ENCODE measurements around the gene CNOT1.
A peak's percentile ranks its signal among the peaks of the same experiment; 100 is the strongest.
"Not testable (repeated sequence)": the region's sequence is repeated elsewhere in the genome, so short reads cannot be mapped to it uniquely, and the experiment has no call there.

The CNOT1 gene

GRCh38 chr16:58584831-58585505 lies 44.7 kb downstream of the CNOT1 start:
- intact Hi-C loops (cut with DNase I), result no loop called here
- DNase-seq, result no peak

- intact Hi-C loops (cut with DNase I), result no loop called here
- DNase-seq, result no peak
Observed at GRCh38 chr16:58582971-58583765, 46.5 kb downstream of the CNOT1 start.

GRCh38 chr16:58582133-58582532 lies 47.5 kb downstream of the CNOT1 start:
- intact Hi-C loops (cut with DNase I), result no loop called here
- DNase-seq, result no peak

GRCh38 chr16:58579587-58579986 lies 50.0 kb downstream of the CNOT1 start:
- intact Hi-C loops (cut with DNase I), result no loop called here
- no peak for DNase-seq

- DNase-seq, result no peak
- intact Hi-C loops (cut with DNase I), result no loop called here
Observed at GRCh38 chr16:58578642-58579041, 51.0 kb downstream of the CNOT1 start.

- intact Hi-C loops (cut with DNase I), result no loop called here
- DNase-seq, result no peak
Observed at GRCh38 chr16:58577141-58577540, 52.5 kb downstream of the CNOT1 start.

- DNase-seq, result no peak
- intact Hi-C loops (cut with DNase I), result no loop called here
Observed at GRCh38 chr16:58574895-58575294, 54.7 kb downstream of the CNOT1 start.

GRCh38 chr16:58565697-58566096 lies 63.9 kb downstream of the CNOT1 start:
- DNase-seq; intact Hi-C loops (cut with DNase I): not testable (repeated sequence)

- DNase-seq, result no peak
- intact Hi-C loops (cut with DNase I), result no loop called here
Observed at GRCh38 chr16:58563775-58564174, 65.9 kb downstream of the CNOT1 start.

- intact Hi-C loops (cut with DNase I), result no loop called here
- DNase-seq, result no peak
Observed at GRCh38 chr16:58563235-58563634, 66.4 kb downstream of the CNOT1 start.

GRCh38 chr16:58556678-58557077 lies 72.9 kb downstream of the CNOT1 start:
- intact Hi-C loops (cut with DNase I), result no loop called here

GRCh38 chr16:58551496-58551895 lies 78.1 kb downstream of the CNOT1 start:
- no peak for DNase-seq
- intact Hi-C loops (cut with DNase I), result no loop called here

More at GRCh38 chr16:58556678-58557077, 72.9 kb downstream of the CNOT1 start:
- no peak for DNase-seq

- DNase-seq, result no peak
- intact Hi-C loops (cut with DNase I), result no loop called here
Observed at GRCh38 chr16:58548378-58548777, 81.2 kb downstream of the CNOT1 start.

GRCh38 chr16:58543685-58544084 lies 85.9 kb downstream of the CNOT1 start:
- intact Hi-C loops (cut with DNase I), result no loop called here
- DNase-seq, result peak in 2 of 10 donors; percentile 49 to 50

- DNase-seq, result no peak
- intact Hi-C loops (cut with DNase I), result no loop called here
Observed at GRCh38 chr16:58542291-58542690, 87.3 kb downstream of the CNOT1 start.

GRCh38 chr16:58541711-58542110 lies 87.9 kb downstream of the CNOT1 start:
- no peak for DNase-seq
- intact Hi-C loops (cut with DNase I), result no loop called here

GRCh38 chr16:58537124-58537906 lies 92.3 kb downstream of the CNOT1 start:
- DNase-seq, result no peak
- intact Hi-C loops (cut with DNase I), result no loop called here

- DNase-seq, result no peak
Observed at GRCh38 chr16:58536278-58536677, 93.3 kb downstream of the CNOT1 start.

GRCh38 chr16:58535100-58535499 lies 94.5 kb downstream of the CNOT1 start:
- intact Hi-C loops (cut with DNase I), result no loop called here
- no peak for DNase-seq

More at GRCh38 chr16:58536278-58536677, 93.3 kb downstream of the CNOT1 start:
- intact Hi-C loops (cut with DNase I), result no loop called here

GRCh38 chr16:58533751-58534470 lies 95.7 kb downstream of the CNOT1 start:
- DNase-seq, result no peak
- intact Hi-C loops (cut with DNase I), result no loop called here

GRCh38 chr16:58532414-58532813 lies 97.2 kb downstream of the CNOT1 start:
- DNase-seq, result no peak
- intact Hi-C loops (cut with DNase I), result no loop called here

Measured in posterior cingulate gyrus (tissue), 11 donors.